HG03565 (cell line): Measurements from ENCODE around the gene SMU1.

Experiments used
- ATAC-seq: cut with Tn5 transposase; IDR thresholded peaks from one replicate; pipeline ENCODE4 v1.9.1; 2021; ENCODE audit warnings: mild to moderate bottlenecking, moderate library complexity; ENCODE audit not compliant: unreplicated experiment

Gene SMU1

DNA sequence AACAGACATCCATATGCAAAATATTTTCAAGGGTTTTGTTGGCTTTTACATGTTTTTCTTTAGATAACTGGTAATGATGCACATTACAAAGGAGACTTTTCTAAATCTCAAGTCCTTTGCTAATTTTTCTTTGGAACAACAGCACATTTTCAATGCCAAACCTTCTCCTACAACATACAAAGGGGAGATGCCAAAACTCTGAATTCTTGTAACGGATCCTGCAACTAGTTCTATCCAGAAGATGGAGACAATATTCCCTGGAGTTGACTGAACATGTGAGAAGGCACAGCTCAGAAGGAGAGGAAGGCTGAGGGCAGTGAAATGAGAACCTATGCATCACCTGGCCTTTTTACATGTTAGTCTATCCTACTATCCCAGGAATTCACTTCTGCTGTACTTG, 30.4 kb downstream of the SMU1 start:
- ATAC-seq, result no peak

DNA sequence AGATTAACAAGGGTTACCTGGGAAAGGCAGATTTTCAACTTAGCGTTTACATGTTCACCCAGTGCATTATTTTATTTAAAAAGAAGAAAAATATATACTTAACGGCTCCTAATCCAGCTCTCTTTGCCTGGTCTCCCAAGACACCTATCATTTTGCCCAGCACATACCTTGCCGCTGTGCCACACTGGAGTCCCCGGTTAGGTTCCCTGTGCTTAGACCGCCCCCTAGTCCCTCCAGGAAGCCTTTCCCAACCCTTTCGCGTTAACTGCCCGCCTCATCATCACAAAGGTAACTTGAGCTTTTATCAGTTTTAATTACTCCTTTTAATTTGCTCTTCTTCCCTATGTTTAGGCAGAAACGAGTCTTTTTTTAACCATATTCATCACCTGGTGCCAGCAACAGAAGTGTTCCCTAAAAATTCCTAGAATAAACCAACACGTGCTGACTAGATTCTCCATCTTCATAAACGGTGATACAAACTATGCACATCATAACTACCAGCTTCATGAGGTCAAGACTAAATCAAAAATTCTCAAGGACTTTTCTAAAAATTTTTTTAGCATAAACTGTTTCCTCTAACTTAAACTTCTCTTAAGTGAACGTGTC, 31.7 kb downstream of the SMU1 start:
- no peak for ATAC-seq

GRCh38 chr9:33044162-33044673, 32.3 kb downstream of the SMU1 start:
- peak; percentile 59 for ATAC-seq

GRCh38 chr9:33043671-33044070, 32.8 kb downstream of the SMU1 start:
- no peak for ATAC-seq

- no peak for ATAC-seq
Measured at GRCh38 chr9:33042473-33042872, 34.0 kb downstream of the SMU1 start.

- no peak for ATAC-seq
Measured at GRCh38 chr9:33041432-33042188, 34.9 kb downstream of the SMU1 start.

GRCh38 chr9:33040792-33041431, 35.6 kb downstream of the SMU1 start:
- no peak for ATAC-seq

DNA sequence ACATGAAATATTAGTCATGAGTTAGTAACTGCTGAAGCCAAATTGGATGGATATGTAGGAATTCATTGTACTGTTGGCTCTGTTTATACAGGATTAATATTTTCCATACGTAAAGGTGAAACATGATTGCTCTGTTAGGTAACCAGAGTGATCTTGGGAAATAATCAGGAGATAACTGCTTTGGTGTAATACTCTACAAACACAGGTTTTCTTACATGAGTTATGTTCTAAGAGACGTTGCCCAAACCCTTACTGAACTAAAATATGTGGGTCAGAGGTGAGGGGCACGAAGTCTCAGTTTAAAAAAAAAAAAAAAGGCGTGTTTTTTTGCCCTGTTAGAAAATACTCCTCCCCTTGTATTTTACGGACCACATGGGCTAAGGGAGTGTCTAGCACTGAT, 43.6 kb downstream of the SMU1 start:
- ATAC-seq, result no peak

DNA sequence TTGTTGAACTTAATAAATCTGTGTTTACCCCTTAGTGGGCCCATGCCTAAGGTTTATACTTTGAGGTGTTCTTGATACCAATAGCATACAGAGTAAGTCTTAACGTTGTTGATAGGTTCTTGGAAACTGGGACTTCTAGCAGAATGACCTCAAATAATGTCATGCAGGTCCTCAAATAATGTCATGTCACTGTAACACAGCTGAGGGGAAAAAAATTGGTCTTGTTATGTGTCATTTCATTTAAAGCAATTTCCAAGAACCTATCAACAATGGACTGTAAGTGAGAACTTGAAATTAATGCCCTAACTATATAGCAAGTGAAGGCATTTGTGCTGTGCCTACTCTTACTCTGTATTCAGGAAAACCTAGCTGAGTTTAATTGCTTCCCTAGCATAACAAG, 44.2 kb downstream of the SMU1 start:
- ATAC-seq, result no peak

- no peak for ATAC-seq
Measured at GRCh38 chr9:33030285-33030684, 46.2 kb downstream of the SMU1 start.

- ATAC-seq, result no peak
Measured at GRCh38 chr9:33029231-33029786, 47.2 kb downstream of the SMU1 start.

GRCh38 chr9:33025572-33026342, 50.7 kb downstream of the SMU1 start:
- peak; percentile 19 for ATAC-seq

DNA sequence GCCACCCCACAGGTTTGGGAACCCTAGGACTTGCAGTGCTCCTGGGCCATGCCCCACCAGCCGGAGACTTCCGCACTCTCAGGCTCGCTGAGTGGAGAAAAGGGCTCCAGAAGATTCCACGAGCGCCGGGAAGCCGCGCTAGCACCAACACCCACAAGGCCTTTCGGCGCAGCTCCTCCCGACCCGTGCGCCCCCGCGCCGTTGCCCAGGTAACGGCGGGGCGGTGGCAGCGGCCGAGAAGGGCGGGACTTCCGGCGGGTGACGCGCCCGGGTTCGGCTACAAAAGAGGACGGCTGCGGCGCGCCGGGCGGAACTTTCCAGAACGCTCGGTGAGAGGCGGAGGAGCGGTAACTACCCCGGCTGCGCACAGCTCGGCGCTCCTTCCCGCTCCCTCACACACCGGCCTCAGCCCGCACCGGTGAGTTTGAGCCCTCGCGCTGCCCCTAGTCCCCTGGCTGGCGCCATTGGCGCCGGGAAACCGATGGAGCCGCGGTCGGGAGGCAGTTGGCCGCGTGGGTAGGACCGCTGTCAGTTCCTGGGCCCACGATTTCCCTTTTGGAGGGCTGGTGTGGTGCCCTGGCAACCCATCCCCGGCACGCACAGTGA, 51.4 kb downstream of the SMU1 start, which contains the start of gene DNAJA1:
Gene DNAJA1, plus strand, starts transcription at position 308 of the 606 bp plus-strand sequence. CDS start 1,212 bp downstream, outside the sequence.
- peak; percentile 92 for ATAC-seq

DNA sequence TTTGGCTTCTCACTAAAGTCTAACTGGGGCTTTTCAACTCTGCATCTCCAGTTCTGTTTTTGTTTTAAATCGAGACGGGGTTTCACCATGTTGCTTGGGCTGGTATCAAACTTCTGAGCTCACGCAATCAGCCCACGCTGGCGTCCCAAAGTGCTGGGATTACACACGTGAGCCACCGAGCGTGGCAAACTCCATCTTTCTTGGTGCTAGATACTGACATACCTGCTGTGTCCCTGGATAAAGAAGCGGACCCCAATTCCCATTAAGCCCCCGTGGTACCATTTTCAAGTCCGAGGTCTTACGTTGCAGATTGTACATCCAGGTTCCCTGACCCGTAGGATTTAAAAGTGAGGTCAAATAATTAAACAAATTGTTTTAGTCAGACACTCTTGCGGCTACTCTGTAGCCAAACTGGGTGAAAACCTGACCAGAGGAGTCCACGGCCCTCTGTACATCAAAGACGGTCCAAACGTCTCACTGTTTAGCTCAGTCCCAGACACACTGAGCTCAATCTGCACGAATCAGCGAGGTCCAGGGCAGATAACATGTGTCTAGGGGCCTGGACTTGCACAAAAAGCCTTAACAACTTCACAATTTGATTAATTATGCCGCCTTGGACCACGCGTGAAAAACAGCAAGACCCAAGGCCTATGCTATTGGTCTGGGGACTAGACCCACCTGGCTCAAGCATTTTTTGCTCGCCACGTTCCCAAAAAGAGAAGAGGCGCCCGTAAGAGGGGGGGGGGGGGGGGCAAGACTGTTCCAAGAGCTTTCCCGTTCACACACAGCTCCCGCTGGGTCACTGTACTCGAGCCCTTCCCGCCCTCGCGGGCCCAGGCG, 52.1 kb downstream of the SMU1 start:
- no peak for ATAC-seq

- no peak for ATAC-seq
Measured at GRCh38 chr9:33023661-33024060, 52.8 kb downstream of the SMU1 start.

- no peak for ATAC-seq
Measured at GRCh38 chr9:33022755-33023154, 53.7 kb downstream of the SMU1 start.

DNA sequence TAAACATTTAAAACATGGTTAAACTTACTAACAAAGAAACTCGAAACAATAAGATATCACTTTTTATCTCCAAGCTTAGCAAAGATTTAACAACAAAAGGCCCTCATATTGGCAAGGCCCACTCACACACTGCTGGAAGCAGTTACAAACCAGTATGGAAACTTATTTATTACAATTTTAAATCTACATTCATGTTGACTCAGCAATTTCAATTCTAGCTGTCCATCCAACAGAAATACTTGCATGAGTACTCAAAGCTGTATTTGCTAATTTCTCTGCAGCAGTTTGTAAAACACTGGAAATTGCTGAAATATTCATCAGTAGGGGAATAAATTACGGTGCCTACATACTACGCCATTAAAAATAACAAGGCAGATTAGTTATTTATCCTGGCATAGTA, 54.2 kb downstream of the SMU1 start:
- ATAC-seq, result no peak

- ATAC-seq, result no peak
Measured at GRCh38 chr9:33019797-33020196, 56.7 kb downstream of the SMU1 start.

- ATAC-seq, result no peak
Measured at GRCh38 chr9:33017283-33018041, 59.0 kb downstream of the SMU1 start.
